Muscle of arm (tissue), 12 donors: Measurements from ENCODE around the gene BRD1. TPM values are rescaled to one million over a fixed set of nuclear protein-coding genes. Genes with fewer than 3 reads are reported as not detected.
A peak's percentile ranks its signal among the peaks of the same experiment; 100 is the strongest.
"Not testable (repeated sequence)": the region's sequence is repeated elsewhere in the genome, so short reads cannot be mapped to it uniquely, and the experiment has no call there.

ENCODE experiments used
- DNase-seq: peaks from one replicate; pipeline ENCODE4 v3.0.0-alpha.2; 2013
- polyA plus RNA-seq, 12 donors: library from polyadenylated mRNA; unstranded; fragments of 120-200 nt; gene quantifications; one replicate each; pipeline ENCODE4 v1.2.1, GENCODE V29; 2013; ENCODE audit not compliant: insufficient read length in 12 of 12

Gene BRD1
- polyA plus RNA-seq, 12 donors = 20.5 to 39.1 (median 24.8) TPM; not detected in 1

- no peak for DNase-seq
These were observed 909 bp upstream of the BRD1 start for GRCh38 chr22:49828599-49828965.

GRCh38 chr22:49827271-49827852 is 311 bp downstream of the BRD1 start:
- DNase-seq = no peak

GRCh38 chr22:49826603-49827270 is 936 bp downstream of the BRD1 start:
- peak; percentile 45 for DNase-seq

GRCh38 chr22:49825944-49826602 is 1.6 kb downstream of the BRD1 start:
- DNase-seq = no peak

GRCh38 chr22:49825436-49825835 is 2.2 kb downstream of the BRD1 start:
- no peak for DNase-seq

- DNase-seq = no peak
These were observed 2.7 kb downstream of the BRD1 start for GRCh38 chr22:49824936-49825335.

- no peak for DNase-seq
These were observed 3.3 kb downstream of the BRD1 start for GRCh38 chr22:49824185-49824925.

- DNase-seq = no peak
These were observed 4.2 kb downstream of the BRD1 start for GRCh38 chr22:49823289-49824045.

- not testable (repeated sequence) for DNase-seq
These were observed 5.9 kb downstream of the BRD1 start for GRCh38 chr22:49821741-49822140.

GRCh38 chr22:49820984-49821383 is 6.7 kb downstream of the BRD1 start:
- DNase-seq = no peak

- no peak for DNase-seq
These were observed 10.3 kb downstream of the BRD1 start for GRCh38 chr22:49817359-49817758.

- DNase-seq = no peak
These were observed 12.0 kb downstream of the BRD1 start for GRCh38 chr22:49815641-49816091.

GRCh38 chr22:49814856-49815255 is 12.8 kb downstream of the BRD1 start:
- no peak for DNase-seq

- DNase-seq = no peak
These were observed 13.4 kb downstream of the BRD1 start for GRCh38 chr22:49814164-49814686.

GRCh38 chr22:49812838-49813237 is 14.8 kb downstream of the BRD1 start:
- DNase-seq = no peak

GRCh38 chr22:49811020-49811791 is 16.5 kb downstream of the BRD1 start:
- no peak for DNase-seq

- no peak for DNase-seq
These were observed 17.2 kb downstream of the BRD1 start for GRCh38 chr22:49810363-49811019.

- no peak for DNase-seq
These were observed 19.6 kb downstream of the BRD1 start for GRCh38 chr22:49807780-49808708.

- no peak for DNase-seq
These were observed 20.5 kb downstream of the BRD1 start for GRCh38 chr22:49807129-49807528.
